Astrocyte of the spinal cord (primary cell): ENCODE data around the gene SLC22A23.

Source experiments
- DNase-seq: peaks from one replicate; pipeline ENCODE4 v3.0.0; 2011; ENCODE audit warnings: low read depth, low spot score
- H3K4me3 ChIP-seq: 2 replicates; pipeline ENCODE4 v1.5.1; 2011; ENCODE audit warnings: low read depth, mild to moderate bottlenecking, low read length, moderate library complexity
- in situ Hi-C: cut with HindIII; loops from 2 replicates; pipeline ENCODE4 v1.10.0; 2017; ENCODE audit warnings: low sequenced_read_pairs
- TF ChIP-seq, protein P1 (sequence below): IDR thresholded peaks from 2 replicates; pipeline ENCODE4 v1.5.1; 2012; ENCODE audit warnings: low read depth, mild to moderate bottlenecking, low read length, inconsistent platforms

Gene SLC22A23

DNA sequence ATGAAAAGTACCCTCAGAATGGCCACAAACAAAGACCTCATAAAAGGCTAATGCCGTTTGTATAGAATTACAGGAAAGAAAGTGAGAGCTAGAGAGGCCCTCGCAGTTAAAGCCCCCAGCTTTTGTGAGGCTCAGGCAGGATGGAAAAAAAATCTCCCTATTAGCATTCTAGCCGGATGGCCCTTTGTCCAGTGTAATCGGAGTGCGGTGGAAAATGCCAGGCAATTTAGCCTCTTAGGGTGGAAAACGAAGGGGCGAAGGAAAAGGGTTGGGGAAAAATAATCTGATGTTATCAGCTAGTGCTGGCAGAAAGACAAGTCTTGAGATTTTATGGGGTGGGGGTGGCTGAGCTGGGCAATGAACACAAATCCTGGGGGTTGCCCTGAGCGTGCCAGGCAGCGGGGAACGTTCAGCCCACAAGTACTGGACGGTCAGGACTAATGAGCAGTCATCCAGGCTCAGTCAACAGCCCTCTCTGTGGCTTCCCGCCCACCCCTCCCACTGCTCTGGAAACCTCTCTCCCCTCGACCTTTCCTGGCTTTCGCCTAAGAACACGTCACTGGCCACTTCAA lies 105.7 kb downstream of the SLC22A23 start:
- TF ChIP-seq, protein P1, sequence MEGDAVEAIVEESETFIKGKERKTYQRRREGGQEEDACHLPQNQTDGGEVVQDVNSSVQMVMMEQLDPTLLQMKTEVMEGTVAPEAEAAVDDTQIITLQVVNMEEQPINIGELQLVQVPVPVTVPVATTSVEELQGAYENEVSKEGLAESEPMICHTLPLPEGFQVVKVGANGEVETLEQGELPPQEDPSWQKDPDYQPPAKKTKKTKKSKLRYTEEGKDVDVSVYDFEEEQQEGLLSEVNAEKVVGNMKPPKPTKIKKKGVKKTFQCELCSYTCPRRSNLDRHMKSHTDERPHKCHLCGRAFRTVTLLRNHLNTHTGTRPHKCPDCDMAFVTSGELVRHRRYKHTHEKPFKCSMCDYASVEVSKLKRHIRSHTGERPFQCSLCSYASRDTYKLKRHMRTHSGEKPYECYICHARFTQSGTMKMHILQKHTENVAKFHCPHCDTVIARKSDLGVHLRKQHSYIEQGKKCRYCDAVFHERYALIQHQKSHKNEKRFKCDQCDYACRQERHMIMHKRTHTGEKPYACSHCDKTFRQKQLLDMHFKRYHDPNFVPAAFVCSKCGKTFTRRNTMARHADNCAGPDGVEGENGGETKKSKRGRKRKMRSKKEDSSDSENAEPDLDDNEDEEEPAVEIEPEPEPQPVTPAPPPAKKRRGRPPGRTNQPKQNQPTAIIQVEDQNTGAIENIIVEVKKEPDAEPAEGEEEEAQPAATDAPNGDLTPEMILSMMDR = no peak
- in situ Hi-C loops = no loop called here
- no peak for DNase-seq
- H3K4me3 ChIP-seq = no peak overlapping the region

DNA sequence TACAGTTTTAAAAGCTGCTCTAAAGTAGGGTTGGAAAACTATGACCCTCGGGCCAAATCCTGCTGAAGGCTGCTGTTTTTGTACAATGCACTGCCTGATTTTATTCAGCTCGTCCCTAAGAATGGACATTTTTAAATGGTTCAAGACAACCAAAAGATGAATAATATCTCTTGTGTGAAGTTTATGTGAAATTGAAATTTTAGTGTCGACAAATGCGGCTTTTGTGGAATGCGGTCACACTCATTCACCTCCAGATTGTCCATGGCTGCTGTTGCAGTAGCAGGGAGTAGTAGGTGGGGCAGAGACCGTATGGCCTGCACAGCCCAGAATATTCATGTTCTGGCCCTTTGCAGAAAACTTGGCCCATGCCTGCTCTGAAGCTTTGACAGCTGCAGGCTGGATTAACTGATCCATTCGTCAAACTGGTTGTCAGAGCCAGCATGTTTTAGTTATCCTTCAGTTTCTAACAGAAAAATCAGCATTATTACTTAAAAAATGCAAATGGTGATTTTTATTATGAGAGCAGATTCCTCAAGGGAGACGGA lies 106.5 kb downstream of the SLC22A23 start:
- DNase-seq = no peak
- TF ChIP-seq, protein P1 = no peak
- no peak overlapping the region for H3K4me3 ChIP-seq
- in situ Hi-C loops = no loop called here

DNA sequence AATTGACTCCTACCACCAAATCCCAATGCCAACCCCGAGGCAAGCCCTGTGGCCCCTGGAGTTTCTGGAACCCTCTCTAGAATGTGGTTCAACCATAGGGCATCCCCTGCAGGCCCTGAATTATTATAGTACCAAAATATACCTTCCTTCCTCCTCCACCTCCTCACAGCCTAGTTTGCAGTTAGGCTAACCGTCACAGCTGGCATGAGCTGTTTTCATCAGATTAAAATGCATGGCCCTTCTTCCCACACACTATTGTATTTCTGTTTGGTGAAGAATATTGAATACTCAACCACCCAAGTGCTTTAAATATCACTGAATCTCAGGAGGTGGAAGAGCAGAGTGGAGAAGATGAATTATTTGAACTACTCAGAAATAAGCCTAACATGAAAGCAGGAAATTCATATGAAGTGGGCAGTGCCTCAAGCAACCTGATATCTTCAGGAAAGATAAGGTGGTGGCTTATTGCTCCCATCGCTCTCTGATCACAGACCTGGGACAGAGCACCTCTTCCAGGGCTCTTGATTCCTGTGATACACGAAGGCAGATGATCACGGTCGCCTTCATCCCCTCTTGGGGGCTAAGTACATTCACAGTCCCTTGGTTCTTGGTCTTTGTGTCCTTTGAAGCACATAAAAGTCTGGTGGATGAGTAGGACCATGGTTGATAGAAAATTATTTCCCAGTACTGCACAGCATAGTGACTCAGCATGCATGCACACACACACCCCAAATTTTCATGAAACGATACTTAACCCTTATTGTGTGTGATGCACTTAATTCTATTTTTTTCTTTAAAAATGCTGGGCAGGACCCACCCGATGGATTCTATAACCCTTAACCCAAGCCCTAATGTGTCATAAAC lies 107.2 kb downstream of the SLC22A23 start:
- no peak for DNase-seq
- in situ Hi-C loops = no loop called here

DNA sequence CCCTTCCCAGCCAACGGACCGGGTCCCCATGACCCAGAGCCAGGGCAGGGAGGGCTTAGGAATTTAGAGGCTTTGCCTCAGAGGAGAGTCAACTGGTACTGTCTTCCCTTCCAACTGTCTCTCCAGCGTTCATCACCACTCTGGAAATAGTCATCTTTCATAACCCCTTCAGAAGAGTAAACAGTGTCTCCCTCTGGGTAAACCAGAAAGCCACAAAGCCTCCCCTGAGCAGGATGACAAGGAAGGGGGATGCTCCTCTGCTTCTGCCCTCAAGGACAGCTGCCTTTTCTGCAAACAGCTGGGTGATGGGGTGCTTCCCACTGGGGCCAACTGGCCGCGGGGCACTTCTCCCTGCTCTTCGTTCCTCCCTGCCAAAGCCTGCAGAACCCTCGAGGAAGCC lies 108.0 kb downstream of the SLC22A23 start:
- no peak for DNase-seq
- TF ChIP-seq, protein P1 = no peak
- in situ Hi-C loops = no loop called here
- no peak overlapping the region for H3K4me3 ChIP-seq

More for the DNA sequence above, 107.2 kb downstream of the SLC22A23 start:
- TF ChIP-seq, protein P1 = no peak
- no peak overlapping the region for H3K4me3 ChIP-seq

DNA sequence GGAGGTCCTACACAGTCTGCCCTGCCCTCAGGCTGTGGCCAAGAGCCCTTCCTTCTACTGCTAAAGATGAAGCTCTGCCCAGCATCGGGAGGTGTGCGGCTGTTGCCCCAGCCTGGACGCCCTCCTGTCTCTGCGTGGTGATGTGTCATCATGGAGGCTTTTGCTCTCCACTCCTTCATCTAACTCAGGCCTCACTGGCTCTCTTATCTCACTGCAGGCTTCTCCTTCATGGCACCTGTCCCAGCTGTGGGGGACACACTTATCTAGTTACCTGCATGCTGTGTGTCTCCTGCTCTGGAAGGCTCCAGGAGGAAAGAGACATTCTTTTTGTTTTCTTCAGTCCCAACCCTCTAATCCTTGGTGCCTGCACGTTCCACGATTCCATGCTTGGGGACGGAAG lies 109.0 kb downstream of the SLC22A23 start:
- TF ChIP-seq, protein P1 = no peak
- H3K4me3 ChIP-seq = no peak overlapping the region
- no peak for DNase-seq
- in situ Hi-C loops = no loop called here

DNA sequence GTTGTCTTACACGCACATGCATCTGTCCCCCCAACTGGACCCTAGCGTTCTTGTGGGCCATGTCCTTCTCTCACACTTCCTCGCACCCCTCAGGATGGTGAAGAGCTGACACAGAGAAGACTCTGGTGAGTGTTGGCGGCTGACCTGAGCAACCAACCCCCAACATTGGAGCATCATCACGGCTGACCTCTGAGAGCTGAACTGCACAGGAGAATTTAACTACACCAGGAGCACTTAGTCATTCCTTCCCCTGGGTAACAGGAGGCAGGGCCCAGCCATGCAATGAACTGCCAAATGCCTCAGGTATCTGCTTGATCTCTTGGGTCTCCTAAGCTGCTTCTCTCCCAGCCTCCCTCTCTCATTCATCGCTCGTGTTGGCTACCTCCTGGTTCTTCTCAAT lies 109.6 kb downstream of the SLC22A23 start:
- no peak for DNase-seq
- TF ChIP-seq, protein P1 = no peak
- in situ Hi-C loops = no loop called here
- no peak overlapping the region for H3K4me3 ChIP-seq
